NCI-H2196 (cell line): ENCODE results near the gene GPRC5B.

Experiments used
- DNase-seq: peaks from one replicate; lab custom pipeline; 2025; ENCODE audit not compliant: unreplicated experiment; lab: John Stamatoyannopoulos, UW

GPRC5B gene

DNA sequence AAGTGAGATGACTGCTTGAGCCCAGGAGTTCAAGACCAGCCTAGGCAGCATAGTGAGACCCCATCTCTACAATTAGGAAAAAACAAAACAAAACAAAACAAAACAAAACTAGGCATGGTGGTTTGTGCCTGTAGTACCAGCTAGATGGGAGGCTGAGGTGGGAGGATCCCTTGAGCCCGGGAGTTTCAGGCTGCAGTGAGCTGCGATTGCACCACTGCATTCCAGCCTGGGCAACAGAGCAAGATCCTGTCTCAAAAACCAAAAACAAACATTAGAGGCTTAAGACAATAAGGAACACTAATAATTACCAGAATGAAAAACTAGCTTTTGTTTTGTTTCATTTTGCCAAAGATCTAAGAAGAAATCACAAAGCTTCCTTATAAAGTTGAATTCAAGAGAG, 69.2 kb downstream of the GPRC5B start:
- DNase-seq: no peak

DNA sequence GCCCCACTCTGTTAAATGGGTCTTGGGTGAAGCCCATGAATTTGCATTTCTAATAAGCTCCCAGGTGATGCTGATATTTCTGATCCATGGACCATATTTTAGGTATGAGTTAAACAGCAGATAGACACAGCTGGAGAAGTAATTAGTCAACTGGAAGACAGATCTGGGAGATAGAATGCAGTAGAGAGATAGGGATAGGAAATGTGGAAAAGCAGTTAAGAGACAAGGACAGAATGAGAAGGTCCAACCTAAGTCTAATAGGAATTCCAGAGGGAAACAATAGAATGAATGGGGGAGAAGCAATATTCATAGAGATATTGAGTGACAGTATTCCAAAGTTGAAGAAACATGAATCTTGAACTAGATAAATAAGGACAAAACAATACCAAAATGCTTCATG, 71.7 kb downstream of the GPRC5B start:
- DNase-seq: no peak

DNA sequence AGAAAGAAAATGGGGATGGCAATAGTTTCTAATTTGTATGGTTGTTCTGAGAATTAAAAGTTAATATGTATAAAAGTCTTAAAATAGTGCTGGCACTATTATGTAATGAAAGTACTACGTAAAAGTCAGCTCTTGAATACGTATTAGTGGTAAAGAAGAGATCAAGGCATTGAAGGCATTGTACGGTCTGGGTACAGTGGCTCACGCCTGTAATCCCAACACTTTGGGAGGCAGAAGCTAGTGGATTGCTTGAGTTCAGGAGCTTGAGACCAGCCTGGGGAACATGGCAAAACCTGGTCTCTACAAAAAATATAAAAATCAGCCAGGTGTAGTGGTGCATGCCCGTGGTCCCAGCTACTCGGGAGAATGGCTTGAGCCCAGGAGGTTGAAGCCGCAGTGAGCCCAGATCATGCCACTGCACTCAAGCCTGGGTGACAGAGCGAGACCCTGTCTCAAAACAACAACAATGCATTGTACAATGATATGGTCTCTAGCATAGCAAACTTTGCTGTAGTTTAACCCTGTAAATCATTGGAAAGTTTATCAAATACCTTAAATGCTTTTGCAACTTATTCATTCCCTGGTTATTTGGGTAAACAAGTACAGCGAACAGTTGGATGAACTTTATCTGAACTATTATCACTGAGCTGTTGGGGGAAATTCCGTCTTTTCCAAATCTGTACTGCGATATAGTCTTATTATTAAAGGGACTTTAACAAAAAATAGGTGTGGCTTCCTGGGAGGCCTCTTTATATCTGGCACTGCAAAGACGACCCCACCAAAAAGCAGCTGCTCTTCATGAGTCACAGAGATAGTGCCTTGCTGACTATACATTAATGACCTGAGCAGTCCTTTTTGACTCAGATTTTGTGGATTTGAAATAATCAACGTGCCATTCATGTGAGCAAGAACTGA, 73.6 kb downstream of the GPRC5B start:
- no peak for DNase-seq

DNA sequence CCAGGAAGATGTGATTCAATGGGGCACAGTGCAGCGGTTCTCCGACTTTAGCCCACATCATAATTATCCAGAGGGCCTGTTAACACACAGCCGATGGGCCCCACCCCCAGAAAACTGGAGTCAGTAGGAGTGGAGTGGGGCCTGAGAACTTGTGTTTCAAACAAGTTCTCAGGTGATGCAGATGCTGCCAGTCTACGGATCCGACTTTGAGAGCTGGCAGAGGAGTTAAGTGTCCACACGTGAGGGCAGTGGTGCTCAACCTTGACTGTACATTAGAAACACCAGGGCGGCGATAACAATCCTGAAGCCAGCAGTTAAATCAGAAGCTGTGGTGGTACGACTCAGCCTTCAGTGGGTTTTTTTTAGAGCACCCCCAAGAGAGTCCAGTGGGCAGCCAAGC, 75.0 kb downstream of the GPRC5B start:
- no peak for DNase-seq

DNA sequence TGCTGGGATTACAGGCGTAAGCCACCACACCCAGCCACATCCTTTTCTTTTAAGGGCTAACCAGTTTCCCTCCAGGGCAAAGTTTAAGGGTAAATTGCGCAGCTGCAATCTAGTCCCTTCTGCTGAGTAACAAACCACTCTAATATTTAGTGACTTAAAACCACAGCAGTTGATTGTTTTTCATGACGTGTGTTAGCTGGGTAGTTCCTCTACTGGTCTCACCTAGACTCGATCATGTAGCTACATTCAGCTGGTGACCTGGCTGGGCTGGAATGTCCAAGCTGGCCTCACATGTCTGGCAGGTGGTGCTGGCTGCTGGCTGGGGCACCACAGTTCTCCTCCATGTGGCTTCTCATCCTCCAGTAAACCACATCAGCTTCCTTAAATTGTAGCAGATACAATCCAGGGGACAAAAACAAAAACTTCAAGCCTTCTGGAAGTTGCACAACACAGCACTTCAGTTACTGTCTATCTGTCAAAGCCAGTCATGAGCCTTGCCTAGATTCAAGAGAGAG, 75.5 kb downstream of the GPRC5B start:
- DNase-seq: no peak

DNA sequence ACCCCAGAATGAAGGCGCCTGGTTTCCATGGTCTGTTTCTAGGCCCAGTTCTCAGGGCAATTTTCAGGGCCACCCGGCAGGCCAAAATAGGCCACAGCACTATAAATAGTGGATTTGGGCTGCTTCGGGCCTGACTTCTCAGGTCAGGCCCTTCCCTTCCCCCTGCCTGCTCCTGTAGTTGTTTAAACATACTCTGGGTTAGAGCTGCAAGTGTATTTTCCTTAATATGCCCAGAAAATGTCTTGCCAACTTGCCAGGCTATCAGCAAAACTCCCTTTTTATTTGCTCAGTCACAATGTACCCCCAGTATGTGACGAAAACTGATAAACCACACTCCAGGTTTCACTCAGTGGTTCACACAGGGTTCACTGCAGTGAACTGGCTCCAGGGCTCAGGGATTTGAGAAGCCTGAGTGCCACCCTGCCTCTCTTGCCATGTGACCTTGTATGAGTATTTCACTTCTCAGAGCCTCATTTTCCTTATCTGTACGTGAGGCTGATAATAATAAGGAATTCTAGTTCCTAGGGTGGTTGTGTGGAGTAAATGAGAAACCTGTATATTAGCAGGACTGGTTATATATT, 76.5 kb downstream of the GPRC5B start:
- no peak for DNase-seq
